GM18502 (cell line): ENCODE data around the gene GLB1L3.

ENCODE experiments used
- ATAC-seq: cut with Tn5 transposase; IDR thresholded peaks from one replicate; pipeline ENCODE4 v1.9.1; 2021; ENCODE audit warnings: mild to moderate bottlenecking; ENCODE audit not compliant: unreplicated experiment, poor library complexity

The GLB1L3 gene, protein sequence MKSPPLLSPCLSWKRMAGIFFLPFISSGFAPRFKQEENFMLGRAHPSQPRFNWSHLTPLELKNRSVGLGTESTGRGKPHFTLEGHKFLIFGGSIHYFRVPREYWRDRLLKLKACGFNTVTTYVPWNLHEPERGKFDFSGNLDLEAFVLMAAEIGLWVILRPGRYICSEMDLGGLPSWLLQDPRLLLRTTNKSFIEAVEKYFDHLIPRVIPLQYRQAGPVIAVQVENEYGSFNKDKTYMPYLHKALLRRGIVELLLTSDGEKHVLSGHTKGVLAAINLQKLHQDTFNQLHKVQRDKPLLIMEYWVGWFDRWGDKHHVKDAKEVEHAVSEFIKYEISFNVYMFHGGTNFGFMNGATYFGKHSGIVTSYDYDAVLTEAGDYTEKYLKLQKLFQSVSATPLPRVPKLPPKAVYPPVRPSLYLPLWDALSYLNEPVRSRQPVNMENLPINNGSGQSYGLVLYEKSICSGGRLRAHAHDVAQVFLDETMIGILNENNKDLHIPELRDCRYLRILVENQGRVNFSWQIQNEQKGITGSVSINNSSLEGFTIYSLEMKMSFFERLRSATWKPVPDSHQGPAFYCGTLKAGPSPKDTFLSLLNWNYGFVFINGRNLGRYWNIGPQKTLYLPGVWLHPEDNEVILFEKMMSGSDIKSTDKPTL

DNA sequence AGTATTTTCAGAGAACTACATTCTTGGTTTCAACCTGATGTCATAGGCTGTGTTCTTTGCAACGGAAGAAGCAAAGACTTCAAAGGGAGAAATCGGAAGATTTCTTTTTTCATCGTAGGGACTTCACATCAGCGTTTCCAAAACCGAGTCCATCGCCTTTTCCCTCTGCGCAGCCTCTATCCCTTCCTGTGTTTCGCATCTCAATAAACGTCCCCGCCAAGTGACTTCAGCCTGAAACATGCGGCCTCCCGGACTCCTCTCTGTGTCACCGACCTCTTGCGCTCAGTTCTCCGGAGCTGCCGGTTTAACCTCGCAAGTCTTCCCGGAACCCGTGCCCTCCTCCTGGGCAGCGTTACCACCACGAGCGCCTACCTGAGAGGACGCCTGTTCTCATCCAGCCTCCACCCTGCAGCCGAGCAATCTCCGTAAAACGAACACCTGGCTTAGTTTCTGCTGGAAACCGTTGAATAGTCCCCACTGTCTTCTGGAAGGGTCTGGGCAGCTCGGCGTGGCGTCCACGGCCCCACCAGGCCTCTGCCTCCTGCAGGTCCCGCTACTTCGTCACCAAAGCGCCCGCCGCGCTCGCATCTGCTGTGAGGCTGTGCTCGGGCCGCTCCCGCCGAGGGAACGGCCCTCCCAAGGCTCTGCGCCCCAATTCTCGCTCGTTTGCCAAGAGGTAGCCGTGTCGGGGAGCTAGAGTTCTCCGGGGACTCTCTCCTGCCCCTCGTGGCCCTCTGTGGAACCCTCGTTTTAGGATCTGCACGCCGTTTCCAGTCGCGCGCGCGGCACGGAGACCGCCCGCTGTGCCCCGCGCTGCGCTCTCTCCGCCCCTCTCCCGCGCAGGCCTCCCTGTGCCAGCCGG is at the start of gene GLB1L3:
Gene GLB1L3, plus strand, starts transcription at position 846 of the 862 bp plus-strand sequence. CDS start 362 bp downstream, outside the sequence.
- ATAC-seq: peak; percentile 87

DNA sequence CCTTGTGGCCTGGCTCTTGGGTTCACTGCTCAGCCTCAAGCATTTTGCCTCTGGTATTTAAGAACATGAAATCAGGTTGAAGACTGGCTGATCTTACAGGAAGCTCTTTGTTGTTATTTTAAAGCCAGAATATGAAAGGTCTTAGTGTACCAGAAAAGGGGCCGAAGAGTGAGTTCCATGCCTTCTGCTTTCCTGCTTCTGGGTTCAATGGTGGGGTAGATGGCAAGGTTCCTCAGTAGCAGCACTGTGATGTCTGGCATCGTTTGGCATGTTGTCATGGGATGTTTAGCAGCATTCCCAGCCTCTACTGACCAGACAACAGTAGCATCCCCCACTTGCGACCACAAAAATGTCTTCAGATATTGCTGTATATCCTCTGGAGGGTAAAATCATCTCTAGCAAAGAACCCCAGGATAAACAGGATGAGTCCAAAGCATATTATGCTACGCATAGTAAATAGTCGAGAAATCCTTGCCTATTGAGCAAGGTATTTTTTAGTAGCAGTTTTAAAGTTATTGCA is 49.3 kb upstream of the GLB1L3 start:
- ATAC-seq: no peak

DNA sequence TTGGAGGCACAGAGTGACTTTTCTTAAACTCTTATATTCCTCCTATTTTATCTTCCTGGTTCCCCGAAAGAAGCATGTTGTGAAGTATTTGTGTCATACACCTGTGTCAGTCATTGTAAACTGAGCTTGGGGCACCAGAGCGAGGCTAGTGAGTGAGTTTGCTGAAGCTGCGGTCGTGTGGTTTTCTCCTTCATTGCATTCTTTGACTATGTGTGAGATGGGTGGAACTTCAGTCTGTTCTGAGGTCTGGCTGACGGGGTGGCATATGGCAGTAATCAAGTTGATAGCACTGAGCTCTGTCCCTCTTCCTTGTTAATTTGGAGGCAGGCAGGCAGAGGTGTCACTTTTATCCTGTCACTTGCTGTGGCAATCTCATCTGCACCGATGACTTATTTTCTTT is 47.6 kb upstream of the GLB1L3 start:
- peak; percentile 54 for ATAC-seq

DNA sequence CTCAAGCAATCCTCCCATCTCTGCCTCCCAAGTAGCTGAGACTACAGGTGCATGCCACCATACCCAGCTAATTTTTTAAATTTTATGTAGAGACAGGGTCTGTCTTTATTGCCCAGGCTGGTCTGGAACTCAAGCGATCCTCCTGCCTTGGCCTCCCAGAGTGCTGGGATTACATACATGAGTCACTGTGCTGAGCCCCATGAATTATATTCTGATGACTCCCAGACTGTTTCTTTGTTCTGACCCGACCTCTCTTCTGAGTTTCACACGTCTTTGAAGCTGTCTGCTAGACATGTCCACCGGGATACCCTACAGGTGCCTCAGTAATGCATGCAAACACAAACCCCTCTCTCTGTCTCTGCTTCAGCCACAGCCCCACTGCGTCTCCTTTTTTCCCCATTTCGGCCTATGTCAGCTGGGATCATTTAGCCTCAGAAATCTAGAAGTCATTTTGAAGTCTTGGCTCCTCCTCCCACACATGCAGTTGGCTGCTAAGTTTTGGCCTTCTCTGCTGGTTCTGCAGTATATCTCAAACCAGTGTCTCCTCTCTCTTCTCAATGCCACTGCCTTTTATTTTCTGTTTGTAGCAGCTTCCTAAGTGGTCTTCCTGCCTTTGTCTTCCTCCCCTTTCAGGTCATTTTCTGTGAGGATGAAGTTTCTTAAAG is 46.9 kb upstream of the GLB1L3 start:
- ATAC-seq: no peak

DNA sequence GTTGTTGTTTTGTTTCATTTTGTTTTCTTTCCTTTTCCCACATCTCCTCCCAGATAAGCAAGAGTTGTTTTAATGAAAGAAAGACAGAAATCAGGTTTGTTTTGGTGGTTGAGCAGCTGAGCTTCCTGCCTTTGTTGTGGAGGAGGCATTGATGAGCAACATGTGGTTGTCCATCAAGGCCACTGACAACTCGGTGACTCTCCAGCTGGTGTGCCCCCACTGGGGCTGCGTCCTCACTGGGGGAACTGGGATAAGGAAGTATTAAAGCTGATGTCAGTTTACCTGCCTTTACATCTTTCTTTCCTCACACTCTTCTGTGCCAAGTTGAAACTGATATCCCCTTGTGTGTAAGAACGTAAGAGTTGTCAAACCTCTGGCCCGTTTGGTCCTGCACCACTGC is 45.8 kb upstream of the GLB1L3 start:
- no peak for ATAC-seq

DNA sequence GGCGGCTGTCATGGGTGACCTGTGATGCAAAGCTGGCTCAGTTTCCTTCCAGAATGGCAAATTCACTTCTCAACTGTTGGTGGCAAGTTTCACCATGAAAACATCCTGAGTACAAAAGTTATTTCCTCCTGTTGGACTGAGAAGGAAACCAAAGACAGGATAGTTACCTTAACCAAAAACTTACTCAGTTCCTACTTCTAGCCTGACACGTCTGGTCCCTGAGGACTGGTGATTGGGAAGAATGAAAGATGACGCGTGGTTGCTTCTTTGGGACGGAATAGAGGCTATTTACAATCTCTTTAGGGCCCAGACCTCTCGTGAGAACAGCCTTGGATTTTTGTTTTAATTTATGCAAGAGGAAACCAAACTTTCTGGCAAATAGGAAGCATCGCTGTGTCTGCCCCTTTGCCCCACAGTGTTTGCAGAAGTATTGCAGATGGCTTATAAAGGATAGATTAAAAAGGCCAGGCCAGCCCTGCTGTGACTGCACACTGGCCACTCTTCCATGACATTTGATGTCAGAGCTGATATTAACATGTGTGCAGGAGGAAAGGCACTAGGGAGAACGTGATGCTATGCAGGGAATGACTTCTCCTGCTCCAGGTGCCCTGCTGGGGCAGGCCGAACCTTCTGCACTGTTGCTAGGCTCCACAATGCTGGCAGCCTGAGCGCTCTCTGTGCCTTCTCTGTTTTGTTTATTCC is 44.1 kb upstream of the GLB1L3 start:
- ATAC-seq: no peak

DNA sequence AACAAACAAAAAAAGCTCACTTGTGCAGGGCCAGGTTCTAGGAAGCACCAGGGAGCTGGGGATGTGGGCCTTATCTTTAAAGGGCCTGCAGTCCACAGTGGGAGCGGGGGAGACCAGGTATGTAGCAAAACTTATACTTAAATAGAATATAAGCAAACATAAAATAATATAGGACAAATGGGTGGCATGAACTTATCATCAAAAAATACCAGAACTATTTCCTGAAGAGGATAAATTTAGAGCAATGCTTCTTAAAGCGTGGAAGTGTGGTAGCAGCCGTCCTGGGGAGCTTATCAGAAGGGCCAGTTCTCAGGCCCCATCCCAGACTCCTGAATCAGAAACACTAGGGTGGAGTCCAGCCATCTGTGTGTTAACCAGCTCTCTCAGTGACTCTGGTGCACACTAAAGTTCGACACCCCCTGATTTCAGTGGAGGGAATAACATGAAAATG is 42.4 kb upstream of the GLB1L3 start:
- ATAC-seq: no peak

DNA sequence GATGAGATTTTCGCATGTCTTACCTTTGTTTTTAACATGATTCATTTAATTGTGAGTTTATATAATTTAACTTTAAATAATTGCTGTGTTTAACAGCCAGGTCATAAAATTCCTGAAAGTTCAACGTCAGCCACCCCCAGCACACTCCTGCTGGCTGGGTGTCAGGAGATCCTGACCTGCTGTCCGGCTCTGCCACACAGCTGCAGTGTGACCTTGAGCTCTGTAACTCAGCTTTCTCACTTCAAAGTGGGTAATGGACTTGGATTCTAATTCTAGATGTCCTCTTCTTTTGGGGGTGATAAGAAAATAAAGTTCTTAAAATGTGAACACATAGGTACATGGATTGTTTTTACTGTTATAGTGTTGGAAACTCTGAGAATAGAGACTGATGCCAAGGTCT is 40.8 kb upstream of the GLB1L3 start:
- no peak for ATAC-seq

DNA sequence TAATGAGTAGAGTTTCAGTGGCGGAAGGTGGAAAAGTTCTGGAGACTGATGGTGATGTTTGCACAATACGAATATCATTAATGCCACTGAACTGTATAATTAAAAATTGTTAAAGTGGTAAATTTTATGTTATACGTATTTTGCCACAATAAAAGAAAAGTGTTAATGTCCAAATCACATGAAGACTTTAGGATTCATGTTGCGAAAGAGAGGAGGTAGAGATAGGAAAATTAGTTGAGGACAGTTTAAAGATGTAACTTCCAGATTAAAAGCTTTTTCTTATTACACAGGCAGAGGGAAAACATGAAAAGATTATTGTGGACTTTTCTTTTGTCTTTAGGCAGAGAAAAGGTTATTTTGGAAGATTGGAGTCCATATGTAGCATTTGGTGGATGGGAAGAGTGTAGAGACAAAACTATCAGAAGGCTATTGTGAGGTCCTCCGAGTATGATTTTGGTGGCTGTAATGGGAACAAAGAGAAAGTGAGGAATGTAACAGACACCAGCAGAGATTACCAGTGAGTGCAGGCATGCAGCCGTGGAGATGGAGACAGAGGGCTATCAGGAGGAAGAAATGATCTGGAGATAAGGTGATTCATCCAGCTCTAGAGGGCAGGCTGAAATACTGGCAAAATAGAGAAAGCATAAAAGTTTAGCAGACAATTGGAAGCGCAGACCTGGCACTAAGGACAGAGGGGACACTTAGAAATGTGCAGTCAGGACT is 39.2 kb upstream of the GLB1L3 start:
- ATAC-seq: no peak

DNA sequence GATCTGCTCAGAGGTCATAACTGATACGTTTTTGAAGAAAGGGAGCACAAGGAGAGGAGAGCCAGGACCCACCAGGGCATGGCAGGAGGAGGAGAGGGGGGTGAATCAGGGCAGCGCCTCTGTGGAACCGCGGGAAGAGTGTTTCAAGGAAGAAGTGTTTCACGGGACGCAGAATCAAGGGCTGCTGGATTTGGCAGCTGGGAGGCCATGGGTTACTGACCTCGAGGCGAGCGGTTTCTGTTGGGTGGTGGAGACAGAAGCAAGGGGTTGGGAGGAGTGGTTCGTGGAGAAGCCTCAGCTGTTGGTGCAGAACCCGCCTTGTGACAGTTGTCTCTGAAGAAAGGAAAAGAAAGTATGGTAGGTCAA is 38.6 kb upstream of the GLB1L3 start:
- ATAC-seq: no peak

DNA sequence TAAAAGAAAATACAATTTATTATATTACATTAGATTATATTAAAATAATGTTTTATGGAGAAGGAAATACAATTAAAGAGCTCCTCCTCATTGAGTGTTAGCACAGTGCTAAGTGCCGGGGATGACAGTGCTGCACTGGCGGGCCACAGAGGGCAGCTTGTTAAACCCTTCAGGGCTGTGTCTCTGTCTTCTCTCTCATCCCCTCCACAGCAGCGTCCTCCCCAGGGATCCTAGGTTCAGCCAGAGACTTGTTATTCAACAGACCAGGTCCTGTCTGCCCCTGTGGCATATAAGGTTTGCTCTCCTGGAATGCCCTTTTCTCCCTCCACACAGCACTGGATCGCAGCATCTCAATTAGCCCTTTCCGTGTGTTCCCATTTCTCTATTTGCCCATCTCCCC is 37.2 kb upstream of the GLB1L3 start:
- ATAC-seq: no peak

DNA sequence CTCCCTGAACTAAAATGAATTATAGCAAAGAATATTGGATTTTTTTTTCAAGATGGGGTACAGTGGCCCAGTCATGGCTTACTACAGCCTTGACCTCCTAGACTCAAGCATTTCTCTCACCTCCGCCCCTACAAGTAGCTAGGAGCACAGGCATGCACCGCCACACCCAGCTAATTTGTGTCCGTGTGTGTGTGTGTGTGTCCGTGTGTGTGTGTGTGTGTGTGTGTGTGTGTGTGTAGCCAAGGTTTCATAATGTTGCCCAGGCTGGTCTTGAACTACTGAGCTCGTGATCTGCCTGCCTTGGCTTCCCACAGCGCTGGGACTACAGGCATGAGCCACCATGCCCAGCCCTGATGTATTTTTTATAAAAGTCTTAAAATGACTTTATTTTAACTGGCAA is 35.6 kb upstream of the GLB1L3 start:
- no peak for ATAC-seq

DNA sequence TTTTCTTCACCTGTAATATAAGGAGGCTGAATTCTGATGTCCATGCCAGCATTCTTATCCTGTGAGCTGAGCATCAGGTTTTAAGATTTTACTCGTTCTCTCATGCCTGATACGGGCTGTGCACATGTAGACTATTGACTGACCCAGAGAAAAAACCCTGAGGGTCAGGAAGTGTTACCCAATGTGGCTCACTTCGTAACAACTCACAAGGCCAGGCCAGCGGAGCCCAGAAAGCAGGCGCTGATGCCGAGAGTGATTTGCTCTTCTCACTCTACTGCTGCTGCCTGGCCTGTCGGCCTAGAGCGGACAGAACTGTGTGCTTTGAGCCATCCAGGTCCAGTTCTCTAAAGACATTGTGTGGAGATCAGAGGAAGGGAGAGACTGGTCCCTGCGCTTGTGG is 33.8 kb upstream of the GLB1L3 start:
- ATAC-seq: no peak

DNA sequence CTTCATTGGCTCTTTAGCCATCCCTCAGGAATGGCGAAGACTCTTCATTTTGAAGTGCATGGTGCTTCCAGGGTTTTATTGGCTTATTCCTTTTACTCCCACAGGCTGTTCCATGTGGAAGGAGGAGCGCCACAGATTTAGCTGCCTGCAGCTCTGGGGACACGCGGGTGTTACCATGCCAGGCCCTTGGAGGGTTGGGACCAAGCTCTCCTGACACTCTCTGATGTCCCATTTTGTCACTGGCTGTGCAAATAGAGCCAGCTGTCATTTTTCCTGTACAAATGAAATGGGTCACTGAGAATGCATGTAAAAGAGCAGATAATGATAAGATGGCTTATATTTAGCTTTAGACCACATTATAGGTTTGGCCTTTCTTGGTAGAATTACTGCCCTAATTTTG is 32.3 kb upstream of the GLB1L3 start:
- no peak for ATAC-seq

DNA sequence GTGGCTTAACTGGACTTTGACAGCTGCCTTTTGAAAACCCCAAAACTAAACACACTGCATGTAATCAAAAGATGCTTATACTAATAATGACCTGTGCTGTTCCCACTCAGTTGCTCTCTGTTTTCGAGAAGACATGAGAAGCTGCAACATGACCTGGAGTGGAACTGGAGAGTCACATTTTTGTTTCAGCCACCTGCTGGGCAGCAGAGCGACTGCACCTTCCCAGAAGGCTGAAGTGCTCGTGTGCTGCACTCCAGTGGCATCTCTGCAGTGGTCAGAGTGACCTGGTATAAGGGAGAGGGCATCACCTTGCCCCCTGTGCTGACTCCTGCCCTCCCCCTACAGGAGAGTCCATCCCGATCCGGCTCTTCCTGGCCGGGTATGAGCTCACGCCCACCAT is 31.6 kb upstream of the GLB1L3 start:
- peak; percentile 84 for ATAC-seq

DNA sequence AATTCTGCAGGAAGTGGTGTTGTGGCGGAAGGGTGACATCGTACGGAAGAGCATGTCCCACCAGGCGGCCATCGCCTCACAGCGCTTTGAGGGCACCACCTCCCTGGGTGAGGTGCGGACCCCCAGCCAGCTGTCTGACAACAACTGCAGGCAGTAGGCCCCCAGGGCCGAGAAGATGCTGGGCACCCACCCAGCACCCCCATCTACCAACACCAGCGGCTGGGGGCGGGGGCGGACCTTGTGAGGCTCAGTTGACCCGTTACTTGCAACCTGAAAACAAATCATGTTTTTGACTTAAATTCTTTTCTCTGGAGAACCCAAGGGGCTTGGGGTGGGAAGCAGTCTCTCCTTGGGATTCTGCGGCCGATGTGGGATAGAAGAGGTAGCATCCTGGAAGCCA is 30.7 kb upstream of the GLB1L3 start:
- no peak for ATAC-seq

DNA sequence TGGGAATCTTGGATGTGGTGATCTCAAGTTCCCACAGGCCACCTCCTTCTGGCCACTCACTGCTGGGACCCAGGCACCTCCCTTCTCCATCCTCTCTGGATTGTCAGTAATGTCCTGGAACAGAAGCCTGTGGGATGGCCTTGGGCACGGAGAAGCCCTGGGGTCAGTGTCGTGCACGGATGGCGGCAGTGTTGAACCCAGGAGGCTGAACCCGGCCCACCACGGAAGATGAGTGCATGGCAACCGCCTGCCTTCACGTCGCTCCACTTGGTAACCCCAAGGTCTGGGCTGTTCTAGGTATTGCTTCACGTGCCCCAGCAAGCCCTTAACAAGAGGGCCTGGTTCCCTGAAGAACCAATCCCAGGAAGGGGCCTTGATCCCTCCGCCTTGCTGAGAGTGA is 30.1 kb upstream of the GLB1L3 start:
- ATAC-seq: no peak

DNA sequence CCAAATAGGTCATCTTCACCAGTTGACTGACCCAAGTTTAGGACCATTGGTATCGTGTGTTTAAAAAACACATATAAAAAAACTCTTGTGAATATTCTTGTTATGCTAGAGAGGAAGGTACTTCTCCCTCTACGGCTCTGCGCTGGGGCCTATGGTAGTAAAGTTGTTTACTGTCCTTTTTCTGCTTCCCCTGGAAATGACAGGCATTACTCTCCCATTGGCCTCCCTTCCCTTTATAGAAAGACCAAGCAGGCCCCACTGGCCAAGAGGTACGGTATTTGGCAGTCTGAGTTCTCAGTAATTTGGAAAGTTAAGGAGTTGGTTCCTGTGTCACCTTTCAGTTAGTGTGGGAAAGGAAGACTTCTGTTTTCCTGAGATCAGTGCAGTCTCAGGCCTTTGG is 29.5 kb upstream of the GLB1L3 start:
- no peak for ATAC-seq

DNA sequence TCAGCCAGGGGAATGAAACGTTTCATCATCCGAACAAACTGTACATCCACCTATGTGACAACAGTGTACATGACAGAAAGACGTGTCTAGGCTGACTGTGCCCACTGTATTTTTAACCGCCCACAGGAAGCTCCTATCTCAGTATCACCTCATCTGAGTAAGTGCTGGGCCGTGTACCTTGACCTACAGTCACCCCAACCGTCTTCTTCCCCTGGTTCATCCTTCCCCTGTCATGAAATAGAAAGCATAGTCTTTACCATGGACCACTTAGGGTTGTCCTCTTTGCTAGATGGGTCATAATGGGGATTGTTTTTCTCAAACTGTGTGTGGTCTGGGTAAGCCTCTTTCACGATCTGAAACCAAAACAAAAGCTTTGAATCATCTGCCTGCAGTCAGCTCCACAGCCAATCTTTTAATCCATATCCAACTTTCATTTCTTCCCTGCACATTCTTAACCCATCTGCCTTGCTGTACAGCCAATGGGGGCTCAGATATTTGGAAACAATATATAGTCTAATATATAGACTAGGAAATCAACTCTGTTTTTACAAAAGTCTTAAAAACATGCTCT is 27.2 kb upstream of the GLB1L3 start:
- ATAC-seq: no peak
